ENCODE results near the gene MAD1L1. TPM values are rescaled to one million over a fixed set of nuclear protein-coding genes. Genes with fewer than 3 reads are reported as not detected.

The MAD1L1 gene
- total RNA-seq, 1 experiment from 2014 or later: 43.8 TPM

DNA sequence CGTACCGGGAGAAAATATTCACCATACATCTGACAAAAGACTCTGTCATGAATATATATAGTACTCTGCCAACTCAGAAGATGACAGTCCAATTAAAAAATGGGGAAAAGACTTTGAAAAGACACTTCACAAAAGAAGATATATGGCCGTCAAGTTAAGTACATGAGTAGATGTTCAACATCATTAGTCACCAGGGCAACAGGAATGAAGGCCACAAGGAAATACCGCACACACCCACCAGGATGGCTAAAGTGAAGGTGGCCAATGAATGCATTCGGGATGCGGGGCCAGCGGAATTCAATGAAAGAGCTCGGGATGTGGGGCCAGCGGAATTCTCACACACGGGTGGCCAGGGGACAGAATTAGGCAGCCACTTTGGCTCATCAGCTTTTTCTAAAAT lies 42.2 kb downstream of the MAD1L1 start:
- ChIA-PET POLR2A (interaction anchor here (0.9 kb wide), 1 partner anchor 107 kb away, joined by 3 read pairs; no protein-coding TSS in a partner anchor), CTCF (no interaction called here)
- Mint-ChIP-seq H3K4me3 (no peak overlapping the region), H3K9me3 (peaks cover 31% of the 10 kb centered on the region), H3K27me3 (ENCODE audit: low read depth) (no peaks in the 10 kb centered on the region), H3K36me3 (peaks cover 56% of the 10 kb centered on the region), H3K4me1 (no peaks in the 10 kb centered on the region), H3K27ac (no peak overlapping the region)
- no peak for ATAC-seq
- DNase-seq (ENCODE audit: low spot score): no peak
- TF ChIP-seq SP1 (CRISPR knock-in tag; conservative IDR thresholded peaks at IDR 0.05): no peak
- TF ChIP-seq, protein P1, sequence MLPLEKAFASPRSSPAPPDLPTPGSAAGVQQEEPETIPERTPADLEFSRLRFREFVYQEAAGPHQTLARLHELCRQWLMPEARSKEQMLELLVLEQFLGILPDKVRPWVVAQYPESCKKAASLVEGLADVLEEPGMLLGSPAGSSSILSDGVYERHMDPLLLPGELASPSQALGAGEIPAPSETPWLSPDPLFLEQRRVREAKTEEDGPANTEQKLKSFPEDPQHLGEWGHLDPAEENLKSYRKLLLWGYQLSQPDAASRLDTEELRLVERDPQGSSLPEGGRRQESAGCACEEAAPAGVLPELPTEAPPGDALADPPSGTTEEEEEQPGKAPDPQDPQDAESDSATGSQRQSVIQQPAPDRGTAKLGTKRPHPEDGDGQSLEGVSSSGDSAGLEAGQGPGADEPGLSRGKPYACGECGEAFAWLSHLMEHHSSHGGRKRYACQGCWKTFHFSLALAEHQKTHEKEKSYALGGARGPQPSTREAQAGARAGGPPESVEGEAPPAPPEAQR (CRISPR knock-in tag; IDR thresholded peaks at IDR 0.05): no peak
- TF ChIP-seq, protein P2, sequence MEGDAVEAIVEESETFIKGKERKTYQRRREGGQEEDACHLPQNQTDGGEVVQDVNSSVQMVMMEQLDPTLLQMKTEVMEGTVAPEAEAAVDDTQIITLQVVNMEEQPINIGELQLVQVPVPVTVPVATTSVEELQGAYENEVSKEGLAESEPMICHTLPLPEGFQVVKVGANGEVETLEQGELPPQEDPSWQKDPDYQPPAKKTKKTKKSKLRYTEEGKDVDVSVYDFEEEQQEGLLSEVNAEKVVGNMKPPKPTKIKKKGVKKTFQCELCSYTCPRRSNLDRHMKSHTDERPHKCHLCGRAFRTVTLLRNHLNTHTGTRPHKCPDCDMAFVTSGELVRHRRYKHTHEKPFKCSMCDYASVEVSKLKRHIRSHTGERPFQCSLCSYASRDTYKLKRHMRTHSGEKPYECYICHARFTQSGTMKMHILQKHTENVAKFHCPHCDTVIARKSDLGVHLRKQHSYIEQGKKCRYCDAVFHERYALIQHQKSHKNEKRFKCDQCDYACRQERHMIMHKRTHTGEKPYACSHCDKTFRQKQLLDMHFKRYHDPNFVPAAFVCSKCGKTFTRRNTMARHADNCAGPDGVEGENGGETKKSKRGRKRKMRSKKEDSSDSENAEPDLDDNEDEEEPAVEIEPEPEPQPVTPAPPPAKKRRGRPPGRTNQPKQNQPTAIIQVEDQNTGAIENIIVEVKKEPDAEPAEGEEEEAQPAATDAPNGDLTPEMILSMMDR (IDR thresholded peaks at IDR 0.05): no peak
- TF ChIP-seq FOXP1 (CRISPR knock-in tag; IDR thresholded peaks at IDR 0.05; ENCODE audit: borderline replicate concordance): no peak

DNA sequence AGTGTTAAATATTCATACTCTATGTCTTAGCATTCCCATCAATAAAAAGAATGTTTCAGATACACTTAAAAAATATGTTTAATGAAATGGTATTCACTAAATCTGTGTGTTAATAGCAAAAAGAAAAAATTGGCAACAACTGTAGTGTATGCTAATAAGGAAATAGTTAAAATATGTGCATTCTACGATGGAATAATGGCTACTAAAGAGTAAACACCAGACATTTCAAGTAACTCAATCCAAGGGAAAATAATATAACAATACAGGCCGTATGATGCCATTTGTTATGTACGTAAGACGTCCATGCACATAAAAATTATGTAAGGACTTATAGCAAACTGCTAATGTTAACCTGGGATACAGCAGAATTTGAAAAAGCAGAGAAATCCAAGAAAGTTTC lies 46.6 kb downstream of the MAD1L1 start:
- no peaks in the 10 kb centered on the region for H3K27me3 Mint-ChIP-seq (ENCODE audit: low read depth)
- CTCF ChIA-PET: interaction anchor here (2.0 kb wide), 1 partner anchor 9 kb away, joined by 6 read pairs; no protein-coding TSS in a partner anchor
- peaks cover 65% of the 10 kb centered on the region for H3K36me3 Mint-ChIP-seq

More for the DNA sequence above, 46.6 kb downstream of the MAD1L1 start:
- POLR2A ChIA-PET: no interaction called here
- TF ChIP-seq EMX1 (CRISPR knock-in tag; IDR thresholded peaks at IDR 0.05): no peak
- TF ChIP-seq, protein P3, sequence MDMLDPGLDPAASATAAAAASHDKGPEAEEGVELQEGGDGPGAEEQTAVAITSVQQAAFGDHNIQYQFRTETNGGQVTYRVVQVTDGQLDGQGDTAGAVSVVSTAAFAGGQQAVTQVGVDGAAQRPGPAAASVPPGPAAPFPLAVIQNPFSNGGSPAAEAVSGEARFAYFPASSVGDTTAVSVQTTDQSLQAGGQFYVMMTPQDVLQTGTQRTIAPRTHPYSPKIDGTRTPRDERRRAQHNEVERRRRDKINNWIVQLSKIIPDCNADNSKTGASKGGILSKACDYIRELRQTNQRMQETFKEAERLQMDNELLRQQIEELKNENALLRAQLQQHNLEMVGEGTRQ (CRISPR knock-in tag; IDR thresholded peaks at IDR 0.05): no peak
- TF ChIP-seq TEAD4 (CRISPR knock-in tag; IDR thresholded peaks at IDR 0.05): no peak
- TF ChIP-seq TP53 (CRISPR knock-in tag; IDR thresholded peaks at IDR 0.05): no peak
- TF ChIP-seq, protein P4, sequence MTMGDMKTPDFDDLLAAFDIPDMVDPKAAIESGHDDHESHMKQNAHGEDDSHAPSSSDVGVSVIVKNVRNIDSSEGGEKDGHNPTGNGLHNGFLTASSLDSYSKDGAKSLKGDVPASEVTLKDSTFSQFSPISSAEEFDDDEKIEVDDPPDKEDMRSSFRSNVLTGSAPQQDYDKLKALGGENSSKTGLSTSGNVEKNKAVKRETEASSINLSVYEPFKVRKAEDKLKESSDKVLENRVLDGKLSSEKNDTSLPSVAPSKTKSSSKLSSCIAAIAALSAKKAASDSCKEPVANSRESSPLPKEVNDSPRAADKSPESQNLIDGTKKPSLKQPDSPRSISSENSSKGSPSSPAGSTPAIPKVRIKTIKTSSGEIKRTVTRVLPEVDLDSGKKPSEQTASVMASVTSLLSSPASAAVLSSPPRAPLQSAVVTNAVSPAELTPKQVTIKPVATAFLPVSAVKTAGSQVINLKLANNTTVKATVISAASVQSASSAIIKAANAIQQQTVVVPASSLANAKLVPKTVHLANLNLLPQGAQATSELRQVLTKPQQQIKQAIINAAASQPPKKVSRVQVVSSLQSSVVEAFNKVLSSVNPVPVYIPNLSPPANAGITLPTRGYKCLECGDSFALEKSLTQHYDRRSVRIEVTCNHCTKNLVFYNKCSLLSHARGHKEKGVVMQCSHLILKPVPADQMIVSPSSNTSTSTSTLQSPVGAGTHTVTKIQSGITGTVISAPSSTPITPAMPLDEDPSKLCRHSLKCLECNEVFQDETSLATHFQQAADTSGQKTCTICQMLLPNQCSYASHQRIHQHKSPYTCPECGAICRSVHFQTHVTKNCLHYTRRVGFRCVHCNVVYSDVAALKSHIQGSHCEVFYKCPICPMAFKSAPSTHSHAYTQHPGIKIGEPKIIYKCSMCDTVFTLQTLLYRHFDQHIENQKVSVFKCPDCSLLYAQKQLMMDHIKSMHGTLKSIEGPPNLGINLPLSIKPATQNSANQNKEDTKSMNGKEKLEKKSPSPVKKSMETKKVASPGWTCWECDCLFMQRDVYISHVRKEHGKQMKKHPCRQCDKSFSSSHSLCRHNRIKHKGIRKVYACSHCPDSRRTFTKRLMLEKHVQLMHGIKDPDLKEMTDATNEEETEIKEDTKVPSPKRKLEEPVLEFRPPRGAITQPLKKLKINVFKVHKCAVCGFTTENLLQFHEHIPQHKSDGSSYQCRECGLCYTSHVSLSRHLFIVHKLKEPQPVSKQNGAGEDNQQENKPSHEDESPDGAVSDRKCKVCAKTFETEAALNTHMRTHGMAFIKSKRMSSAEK (CRISPR knock-in tag; IDR thresholded peaks at IDR 0.05; ENCODE audit: borderline replicate concordance): no peak
- TF ChIP-seq, protein P5, sequence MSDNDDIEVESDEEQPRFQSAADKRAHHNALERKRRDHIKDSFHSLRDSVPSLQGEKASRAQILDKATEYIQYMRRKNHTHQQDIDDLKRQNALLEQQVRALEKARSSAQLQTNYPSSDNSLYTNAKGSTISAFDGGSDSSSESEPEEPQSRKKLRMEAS (CRISPR knock-in tag; IDR thresholded peaks at IDR 0.05): no peak
- TF ChIP-seq, protein P6, sequence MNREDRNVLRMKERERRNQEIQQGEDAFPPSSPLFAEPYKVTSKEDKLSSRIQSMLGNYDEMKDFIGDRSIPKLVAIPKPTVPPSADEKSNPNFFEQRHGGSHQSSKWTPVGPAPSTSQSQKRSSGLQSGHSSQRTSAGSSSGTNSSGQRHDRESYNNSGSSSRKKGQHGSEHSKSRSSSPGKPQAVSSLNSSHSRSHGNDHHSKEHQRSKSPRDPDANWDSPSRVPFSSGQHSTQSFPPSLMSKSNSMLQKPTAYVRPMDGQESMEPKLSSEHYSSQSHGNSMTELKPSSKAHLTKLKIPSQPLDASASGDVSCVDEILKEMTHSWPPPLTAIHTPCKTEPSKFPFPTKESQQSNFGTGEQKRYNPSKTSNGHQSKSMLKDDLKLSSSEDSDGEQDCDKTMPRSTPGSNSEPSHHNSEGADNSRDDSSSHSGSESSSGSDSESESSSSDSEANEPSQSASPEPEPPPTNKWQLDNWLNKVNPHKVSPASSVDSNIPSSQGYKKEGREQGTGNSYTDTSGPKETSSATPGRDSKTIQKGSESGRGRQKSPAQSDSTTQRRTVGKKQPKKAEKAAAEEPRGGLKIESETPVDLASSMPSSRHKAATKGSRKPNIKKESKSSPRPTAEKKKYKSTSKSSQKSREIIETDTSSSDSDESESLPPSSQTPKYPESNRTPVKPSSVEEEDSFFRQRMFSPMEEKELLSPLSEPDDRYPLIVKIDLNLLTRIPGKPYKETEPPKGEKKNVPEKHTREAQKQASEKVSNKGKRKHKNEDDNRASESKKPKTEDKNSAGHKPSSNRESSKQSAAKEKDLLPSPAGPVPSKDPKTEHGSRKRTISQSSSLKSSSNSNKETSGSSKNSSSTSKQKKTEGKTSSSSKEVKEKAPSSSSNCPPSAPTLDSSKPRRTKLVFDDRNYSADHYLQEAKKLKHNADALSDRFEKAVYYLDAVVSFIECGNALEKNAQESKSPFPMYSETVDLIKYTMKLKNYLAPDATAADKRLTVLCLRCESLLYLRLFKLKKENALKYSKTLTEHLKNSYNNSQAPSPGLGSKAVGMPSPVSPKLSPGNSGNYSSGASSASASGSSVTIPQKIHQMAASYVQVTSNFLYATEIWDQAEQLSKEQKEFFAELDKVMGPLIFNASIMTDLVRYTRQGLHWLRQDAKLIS (CRISPR knock-in tag; IDR thresholded peaks at IDR 0.05; ENCODE audit: borderline replicate concordance): no peak
- TF ChIP-seq GRHL2 (CRISPR knock-in tag; IDR thresholded peaks at IDR 0.05; ENCODE audit: insufficient replicate concordance, severe bottlenecking): no peak
- no peak for TF ChIP-seq MXD4 (CRISPR knock-in tag; IDR thresholded peaks at IDR 0.05; ENCODE audit: borderline replicate concordance)
- no peak for TF ChIP-seq TEAD1 (CRISPR knock-in tag; IDR thresholded peaks at IDR 0.05)
- no peak for TF ChIP-seq ATF1 (CRISPR knock-in tag; IDR thresholded peaks at IDR 0.05)
- no peak for TF ChIP-seq RELA (CRISPR knock-in tag; IDR thresholded peaks at IDR 0.05; ENCODE audit: borderline replicate concordance)
- no peak for TF ChIP-seq ZNF317 (CRISPR knock-in tag; IDR thresholded peaks at IDR 0.05; ENCODE audit: borderline replicate concordance, low read depth)
- TF ChIP-seq CREM (CRISPR knock-in tag; IDR thresholded peaks at IDR 0.05): no peak
- DNase-seq (ENCODE audit: low spot score) (no peak), ATAC-seq (no peak)
- Mint-ChIP-seq H3K9me3 (peaks cover 29% of the 10 kb centered on the region), H3K4me1 (no peaks in the 10 kb centered on the region), H3K27ac (no peak overlapping the region), H3K4me3 (no peak overlapping the region)
